HFFc6 (cell line): ENCODE measurements around the gene SUMO3. TPM values are rescaled to one million over a fixed set of nuclear protein-coding genes. Genes with fewer than 3 reads are reported as not detected.

Experiments
- DNase-seq: peaks from one replicate; pipeline ENCODE4 v3.0.0-alpha.2; 2018
- H3K27ac Mint-ChIP-seq: 2 replicates; pipeline ENCODE4 v1.8.0; 2020; ENCODE audit warnings: mild to moderate bottlenecking, mixed read lengths
- H3K27me3 Mint-ChIP-seq: 2 replicates; pipeline ENCODE4 v1.8.0; 2021; ENCODE audit warnings: mild to moderate bottlenecking, moderate library complexity, mixed read lengths; ENCODE audit not compliant: insufficient read depth
- H3K36me3 Mint-ChIP-seq: 2 replicates; pipeline ENCODE4 v1.8.0; 2021; ENCODE audit warnings: low read depth, mixed read lengths
- H3K4me1 Mint-ChIP-seq: 2 replicates; pipeline ENCODE4 v1.8.0; 2020; ENCODE audit warnings: low read depth, mixed read lengths
- H3K4me3 Mint-ChIP-seq: 2 replicates; pipeline ENCODE4 v1.8.0; 2020; ENCODE audit warnings: mild to moderate bottlenecking, moderate library complexity, mixed read lengths
- H3K9me3 Mint-ChIP-seq: 2 replicates; pipeline ENCODE4 v1.8.0; 2020; ENCODE audit warnings: mild to moderate bottlenecking, mixed read lengths
- CTCF ChIP-seq: fragments of 200-600 bp; sonication (generic); IDR thresholded peaks from 2 replicates; pipeline ENCODE4 v1.5.0; 2021; ENCODE audit warnings: antibody characterized with exemption, mild to moderate bottlenecking
- total RNA-seq, 6 experiments: library from RNA; stranded (reverse); fragmentation: NEBNext Ultra II Directional; extraction: Animal tissue kit (Norgen Biotek cat#: 25700); gene quantifications; 2 replicates in 1 of 6; 3 replicates in 5 of 6; pipeline ENCODE4 v1.2.3, GENCODE V29; 2021

SUMO3 gene
- total RNA-seq, 6 experiments from 2014 or later, result 116 to 160 (median 147) TPM

- H3K27me3 Mint-ChIP-seq, result peaks cover 23% of the 10 kb centered on the region
- TF ChIP-seq CTCF, result peak; percentile 55
- no peaks in the 10 kb centered on the region for H3K9me3 Mint-ChIP-seq
- H3K4me1 Mint-ChIP-seq, result peaks cover 9% of the 10 kb centered on the region
- no peak overlapping the region for H3K4me3 Mint-ChIP-seq
- no peak for DNase-seq
- no peak overlapping the region for H3K27ac Mint-ChIP-seq
- H3K36me3 Mint-ChIP-seq, result no peaks in the 10 kb centered on the region
Measured at GRCh38 chr21:44761011-44761729, 56.7 kb downstream of the SUMO3 start.

- Mint-ChIP-seq H3K27ac (no peak overlapping the region), H3K9me3 (no peaks in the 10 kb centered on the region), H3K36me3 (no peaks in the 10 kb centered on the region), H3K27me3 (peaks cover 28% of the 10 kb centered on the region), H3K4me1 (peaks cover 2% of the 10 kb centered on the region), H3K4me3 (no peak overlapping the region)
- no peak for TF ChIP-seq CTCF
- no peak for DNase-seq
Measured at GRCh38 chr21:44760376-44760775, 57.5 kb downstream of the SUMO3 start.

GRCh38 chr21:44759628-44760285 is 58.1 kb downstream of the SUMO3 start:
- DNase-seq, result no peak
- no peak for TF ChIP-seq CTCF
- H3K27me3 Mint-ChIP-seq, result peaks cover 28% of the 10 kb centered on the region
- H3K4me1 Mint-ChIP-seq, result no peaks in the 10 kb centered on the region
- H3K9me3 Mint-ChIP-seq, result peaks cover 3% of the 10 kb centered on the region; the same call in 1 of the 2 replicates
- no peak overlapping the region for H3K27ac Mint-ChIP-seq
- H3K36me3 Mint-ChIP-seq, result 0 out of 2 replicates have a peak, but pooled peaks cover 3% of the 10 kb centered on the region
- H3K4me3 Mint-ChIP-seq, result no peak overlapping the region

GRCh38 chr21:44758781-44759627 is 58.9 kb downstream of the SUMO3 start:
- no peak overlapping the region for H3K4me3 Mint-ChIP-seq
- peaks cover 6% of the 10 kb centered on the region; the same call in 1 of the 2 replicates for H3K9me3 Mint-ChIP-seq
- H3K4me1 Mint-ChIP-seq, result no peaks in the 10 kb centered on the region
- TF ChIP-seq CTCF, result no peak
- no peak for DNase-seq
- no peak overlapping the region for H3K27ac Mint-ChIP-seq
- 0 out of 2 replicates have a peak, but pooled peaks cover 5% of the 10 kb centered on the region for H3K36me3 Mint-ChIP-seq
- H3K27me3 Mint-ChIP-seq, result peaks cover 28% of the 10 kb centered on the region

- Mint-ChIP-seq H3K4me1 (no peaks in the 10 kb centered on the region; the same call in 1 of the 2 replicates), H3K27me3 (peaks cover 34% of the 10 kb centered on the region), H3K4me3 (no peak overlapping the region), H3K9me3 (peaks cover 10% of the 10 kb centered on the region; the same call in 1 of the 2 replicates), H3K27ac (no peak overlapping the region), H3K36me3 (0 out of 2 replicates have a peak, but pooled peaks cover 5% of the 10 kb centered on the region)
- no peak for TF ChIP-seq CTCF
- no peak for DNase-seq
Measured at GRCh38 chr21:44758141-44758561, 59.7 kb downstream of the SUMO3 start.
